Right atrium auricular region (tissue), 2 donors: ENCODE data around the gene DNAI2. TPM values are rescaled to one million over a fixed set of nuclear protein-coding genes. Genes with fewer than 3 reads are reported as not detected.
A peak's percentile ranks its signal among the peaks of the same experiment; 100 is the strongest.

Source experiments
- DNase-seq: peaks from one replicate; pipeline ENCODE4 v3.0.0-alpha.2; 2019; ENCODE audit warnings: low spot score
- H3K27ac ChIP-seq, 2 donors: fragments of 200-600 bp; sonication (generic); 1 replicate in 1 of 2; 2 replicates in 1 of 2; pipeline ENCODE4 v1.5.1; 2016 to 2019
- H3K27me3 ChIP-seq, 2 donors: fragments of 200-600 bp; sonication (generic); one replicate each; pipeline versions ENCODE4 v1.5.1 to v1.6.0; 2017 to 2019
- H3K36me3 ChIP-seq: fragments of 200-600 bp; sonication (generic); one replicate; pipeline ENCODE4 v1.5.1; 2016
- H3K4me1 ChIP-seq, 2 donors: fragments of 200-600 bp; sonication (generic); one replicate each; pipeline versions ENCODE4 v1.5.1 to v1.6.0; 2017 to 2019
- H3K4me3 ChIP-seq, 2 donors: fragments of 200-600 bp; sonication (generic); 1 replicate in 1 of 2; 2 replicates in 1 of 2; pipeline ENCODE4 v1.5.1; 2017 to 2019; ENCODE audit warnings: mild to moderate bottlenecking in 1 of 2, moderate library complexity in 1 of 2
- H3K9me3 ChIP-seq, 2 donors: fragments of 200-600 bp; sonication (generic); one replicate each; pipeline ENCODE4 v1.5.1; 2019
- CTCF ChIP-seq, 2 donors: fragments of 200-600 bp; sonication (generic); IDR thresholded peaks; one replicate each; pipeline ENCODE4 v1.5.1; 2019; ENCODE audit warnings: antibody characterized with exemption in 2 of 2
- total RNA-seq, 2 donors: library from RNA; depleted of rRNA; stranded (reverse); fragments of >200 nt; gene quantifications; one replicate each; pipeline ENCODE4 v1.1.0, GENCODE V29; 2016

The DNAI2 gene
- total RNA-seq = not detected

GRCh38 chr17:74274060-74274708 lies at the start of gene DNAI2:
Gene DNAI2, plus strand, starts transcription at chr17:74274234. Its CDS starts 7,584 bp downstream, at chr17:74281818.
- H3K27me3 ChIP-seq = no peaks in the 10 kb centered on the region
- H3K4me3 ChIP-seq = peak within 1 kb of the TSS in 1 of 2 donors; percentile 8
- no peaks in the 10 kb centered on the region for H3K36me3 ChIP-seq
- no peak for TF ChIP-seq CTCF (IDR thresholded peaks at IDR 0.05)
- no peaks in the 10 kb centered on the region for H3K9me3 ChIP-seq
- no peak for DNase-seq
- no peak within 1 kb of the TSS for H3K27ac ChIP-seq
- peaks cover 0 to 50% of the 10 kb centered on the region in 2 donors for H3K4me1 ChIP-seq

GRCh38 chr17:74224959-74225725 lies 48.9 kb upstream of the DNAI2 start:
- no peak for TF ChIP-seq CTCF (IDR thresholded peaks at IDR 0.05)
- DNase-seq = no peak

GRCh38 chr17:74226252-74226651 lies 47.8 kb upstream of the DNAI2 start:
- no peak overlapping the region for H3K4me3 ChIP-seq
- peaks cover 0 to 4% of the 10 kb centered on the region in 2 donors for H3K4me1 ChIP-seq
- H3K9me3 ChIP-seq = no peaks in the 10 kb centered on the region
- no peak for DNase-seq
- H3K27me3 ChIP-seq = no peaks in the 10 kb centered on the region
- no peak for TF ChIP-seq CTCF (IDR thresholded peaks at IDR 0.05)
- H3K36me3 ChIP-seq = peaks cover 38% of the 10 kb centered on the region
- H3K27ac ChIP-seq = no peak overlapping the region

More at GRCh38 chr17:74224959-74225725, 48.9 kb upstream of the DNAI2 start:
- Histone ChIP-seq H3K27ac (no peak overlapping the region), H3K4me1 (peaks cover 0 to 4% of the 10 kb centered on the region in 2 donors), H3K4me3 (no peak overlapping the region), H3K9me3 (no peaks in the 10 kb centered on the region), H3K27me3 (no peaks in the 10 kb centered on the region), H3K36me3 (peaks cover 28% of the 10 kb centered on the region)

- H3K27ac ChIP-seq = no peak overlapping the region
- peaks cover 0 to 4% of the 10 kb centered on the region in 2 donors for H3K4me1 ChIP-seq
- H3K4me3 ChIP-seq = no peak overlapping the region
- TF ChIP-seq CTCF (IDR thresholded peaks at IDR 0.05) = no peak
- H3K27me3 ChIP-seq = no peaks in the 10 kb centered on the region
- no peaks in the 10 kb centered on the region for H3K9me3 ChIP-seq
- no peak for DNase-seq
- H3K36me3 ChIP-seq = peaks cover 32% of the 10 kb centered on the region
Observed at GRCh38 chr17:74227271-74228080, 46.6 kb upstream of the DNAI2 start.

GRCh38 chr17:74228306-74228978 lies 45.6 kb upstream of the DNAI2 start:
- no peak for TF ChIP-seq CTCF (IDR thresholded peaks at IDR 0.05)
- Histone ChIP-seq H3K36me3 (peaks cover 22% of the 10 kb centered on the region), H3K9me3 (no peaks in the 10 kb centered on the region), H3K27ac (no peak overlapping the region), H3K27me3 (no peaks in the 10 kb centered on the region), H3K4me3 (no peak overlapping the region), H3K4me1 (peaks cover 0 to 4% of the 10 kb centered on the region in 2 donors)
- DNase-seq = no peak
